Measurements from ENCODE around the gene RAB31.
A peak's percentile ranks its signal among the peaks of the same experiment; 100 is the strongest.

Gene RAB31

DNA sequence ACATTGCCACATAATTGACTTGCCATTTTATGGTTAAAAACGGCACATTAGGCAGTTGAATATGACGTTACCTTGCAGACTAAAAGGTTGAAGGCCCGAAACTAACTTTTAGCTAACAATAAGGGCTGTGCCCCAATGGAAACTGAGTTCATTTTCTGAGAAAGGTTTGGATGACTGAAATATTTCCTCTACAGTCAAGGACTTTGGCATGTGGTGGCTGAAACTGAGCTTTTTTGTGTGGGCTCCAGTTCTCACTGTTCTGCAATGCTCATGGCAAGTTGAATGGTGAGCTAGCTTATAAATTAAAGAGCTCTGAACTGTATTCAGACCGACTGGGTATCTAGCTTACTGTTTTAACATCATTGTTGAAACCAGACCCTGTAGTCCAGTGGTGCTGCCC, 153.8 kb downstream of the RAB31 start:
- H2BK15ac ChIP-seq (ENCODE audit: low read depth, poor library complexity, severe bottlenecking), result no peak overlapping the region
- peaks cover 23% of the 10 kb centered on the region for H3K9me3 ChIP-seq (ENCODE audit: control insufficient read depth, low read length)
- no peaks in the 10 kb centered on the region for H3K79me1 ChIP-seq (replicated peaks; ENCODE audit: low read length, poor library complexity, severe bottlenecking)
- no peak overlapping the region for H2BK120ac ChIP-seq (ENCODE audit: low read depth, low read length)
- H3K4ac ChIP-seq (ENCODE audit: low read depth in 1 of 2, low read length in 2 of 2), result no peak overlapping the region
- peaks cover 2% of the 10 kb centered on the region for H3K4me1 ChIP-seq (ENCODE audit: control insufficient read depth, insufficient read depth, low read depth, low read length)
- no peak overlapping the region for H3K14ac ChIP-seq (ENCODE audit: low read length in 2 of 2)
- H2BK5ac ChIP-seq (ENCODE audit: low read depth, low read length, poor library complexity, severe bottlenecking), result no peak overlapping the region
- H3K18ac ChIP-seq (ENCODE audit: low read depth in 1 of 2, low read length in 2 of 2), result no peak overlapping the region
- no peak overlapping the region for H2BK12ac ChIP-seq (ENCODE audit: low read length in 2 of 2)
- no peak for DNase-seq
- H4K8ac ChIP-seq (ENCODE audit: low read length), result no peak overlapping the region
- H3K9ac ChIP-seq (ENCODE audit: low read length), result no peak overlapping the region
- no peak overlapping the region for H2AFZ ChIP-seq (ENCODE audit: low read depth, low read length)
- no peak overlapping the region for H3K27ac ChIP-seq (ENCODE audit: low read length, poor library complexity, severe bottlenecking)
- WGBS, result 95% methylated on average over 4 of the region's 4 CpGs
- no peak overlapping the region for H3K23ac ChIP-seq (ENCODE audit: low read length in 2 of 2)
- H2AK5ac ChIP-seq (ENCODE audit: low read length, severe bottlenecking), result no peak overlapping the region
- no peak overlapping the region for H3K4me3 ChIP-seq (ENCODE audit: insufficient read depth in 1 of 2, low read depth in 1 of 2, low read length in 2 of 2)
- no peak overlapping the region for H3K4me2 ChIP-seq (ENCODE audit: low read length, poor library complexity, severe bottlenecking)
- no peak overlapping the region for H4K91ac ChIP-seq (ENCODE audit: low read length)
- H3K27me3 ChIP-seq (ENCODE audit: control insufficient read depth in 1 of 2, insufficient read depth in 1 of 2, low read length in 2 of 2), result no peaks in the 10 kb centered on the region
- peaks cover 0 to 50% of the 10 kb centered on the region in 2 experiments for H3K36me3 ChIP-seq (ENCODE audit: control insufficient read depth in 1 of 2, insufficient read depth in 2 of 2, low read depth in 1 of 2, low read length in 2 of 2)

DNA sequence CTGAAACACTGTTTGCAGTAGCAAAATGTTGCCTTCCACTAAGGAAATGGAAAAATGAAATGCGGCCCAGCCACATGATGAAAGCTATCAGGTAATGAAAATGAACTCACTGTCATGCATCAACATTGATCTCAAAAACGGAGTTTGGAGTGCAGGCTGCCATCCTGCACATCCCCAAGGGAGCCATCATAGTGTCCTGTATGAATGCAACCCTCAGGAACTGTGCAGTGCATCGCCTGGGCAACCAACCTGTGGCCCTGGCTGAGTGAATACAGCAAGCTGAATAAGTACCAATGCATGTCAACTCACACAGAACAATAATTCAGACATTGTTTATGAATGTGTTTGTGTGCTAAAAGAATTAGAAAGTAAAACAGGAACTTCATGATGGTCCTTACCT, 154.6 kb downstream of the RAB31 start:
- H3K4me2 ChIP-seq (ENCODE audit: low read length, poor library complexity, severe bottlenecking), result no peak overlapping the region
- H4K8ac ChIP-seq (ENCODE audit: low read length), result no peak overlapping the region
- H4K91ac ChIP-seq (ENCODE audit: low read length), result no peak overlapping the region
- H3K18ac ChIP-seq (ENCODE audit: low read depth in 1 of 2, low read length in 2 of 2), result no peak overlapping the region
- peaks cover 3% of the 10 kb centered on the region for H3K4me1 ChIP-seq (ENCODE audit: control insufficient read depth, insufficient read depth, low read depth, low read length)
- no peak overlapping the region for H3K4me3 ChIP-seq (ENCODE audit: insufficient read depth in 1 of 2, low read depth in 1 of 2, low read length in 2 of 2)
- H3K79me1 ChIP-seq (replicated peaks; ENCODE audit: low read length, poor library complexity, severe bottlenecking), result no peaks in the 10 kb centered on the region
- H3K14ac ChIP-seq (ENCODE audit: low read length in 2 of 2), result no peak overlapping the region
- no peak overlapping the region for H2BK120ac ChIP-seq (ENCODE audit: low read depth, low read length)
- no peak overlapping the region for H2BK15ac ChIP-seq (ENCODE audit: low read depth, poor library complexity, severe bottlenecking)
- no peak overlapping the region for H2BK12ac ChIP-seq (ENCODE audit: low read length in 2 of 2)
- peaks cover 0 to 50% of the 10 kb centered on the region in 2 experiments for H3K36me3 ChIP-seq (ENCODE audit: control insufficient read depth in 1 of 2, insufficient read depth in 2 of 2, low read depth in 1 of 2, low read length in 2 of 2)
- no peak overlapping the region for H3K23ac ChIP-seq (ENCODE audit: low read length in 2 of 2)
- no peak overlapping the region for H3K9ac ChIP-seq (ENCODE audit: low read length)
- H3K27me3 ChIP-seq (ENCODE audit: control insufficient read depth in 1 of 2, insufficient read depth in 1 of 2, low read length in 2 of 2), result no peaks in the 10 kb centered on the region
- no peak overlapping the region for H2AK5ac ChIP-seq (ENCODE audit: low read length, severe bottlenecking)
- H2BK5ac ChIP-seq (ENCODE audit: low read depth, low read length, poor library complexity, severe bottlenecking), result no peak overlapping the region
- H3K27ac ChIP-seq (ENCODE audit: low read length, poor library complexity, severe bottlenecking), result no peak overlapping the region
- peaks cover 27% of the 10 kb centered on the region for H3K9me3 ChIP-seq (ENCODE audit: control insufficient read depth, low read length)
- DNase-seq, result no peak
- no peak overlapping the region for H3K4ac ChIP-seq (ENCODE audit: low read depth in 1 of 2, low read length in 2 of 2)
- no peak overlapping the region for H2AFZ ChIP-seq (ENCODE audit: low read depth, low read length)
- WGBS, result 67% methylated on average over 3 of the region's 3 CpGs

DNA sequence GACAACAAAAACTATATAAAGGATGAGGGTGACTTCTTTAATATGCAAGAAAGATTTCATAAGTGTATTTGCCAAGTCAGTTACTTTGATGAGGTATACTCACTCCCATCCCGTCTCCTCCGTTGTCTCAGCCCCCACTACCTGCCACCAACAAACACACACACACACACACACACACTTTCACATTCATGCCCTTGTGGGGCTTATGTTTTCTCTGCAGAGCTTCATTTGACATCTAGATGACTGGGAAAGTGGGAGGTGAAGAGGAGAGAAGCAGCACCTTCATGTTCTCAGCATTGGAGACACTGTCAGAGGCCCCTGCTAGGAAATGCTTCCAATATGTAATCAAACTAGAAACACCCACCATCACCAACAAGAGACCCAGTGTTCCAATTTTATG, 155.2 kb downstream of the RAB31 start:
- no peaks in the 10 kb centered on the region for H3K27me3 ChIP-seq (ENCODE audit: control insufficient read depth in 1 of 2, insufficient read depth in 1 of 2, low read length in 2 of 2)
- no peak overlapping the region for H3K4ac ChIP-seq (ENCODE audit: low read depth in 1 of 2, low read length in 2 of 2)
- no peak overlapping the region for H3K14ac ChIP-seq (ENCODE audit: low read length in 2 of 2)
- no peak for DNase-seq
- no peak overlapping the region for H4K91ac ChIP-seq (ENCODE audit: low read length)
- no peak overlapping the region for H3K4me2 ChIP-seq (ENCODE audit: low read length, poor library complexity, severe bottlenecking)
- H4K8ac ChIP-seq (ENCODE audit: low read length), result no peak overlapping the region
- no peak overlapping the region for H3K23ac ChIP-seq (ENCODE audit: low read length in 2 of 2)
- 44% methylated on average over 2 of the region's 2 CpGs for WGBS
- H3K79me1 ChIP-seq (replicated peaks; ENCODE audit: low read length, poor library complexity, severe bottlenecking), result no peaks in the 10 kb centered on the region
- no peak overlapping the region for H2AFZ ChIP-seq (ENCODE audit: low read depth, low read length)
- H2BK120ac ChIP-seq (ENCODE audit: low read depth, low read length), result no peak overlapping the region
- H3K9me3 ChIP-seq (ENCODE audit: control insufficient read depth, low read length), result peaks cover 27% of the 10 kb centered on the region
- no peak overlapping the region for H2AK5ac ChIP-seq (ENCODE audit: low read length, severe bottlenecking)
- peaks cover 3% of the 10 kb centered on the region for H3K4me1 ChIP-seq (ENCODE audit: control insufficient read depth, insufficient read depth, low read depth, low read length)
- H3K9ac ChIP-seq (ENCODE audit: low read length), result no peak overlapping the region
- H2BK5ac ChIP-seq (ENCODE audit: low read depth, low read length, poor library complexity, severe bottlenecking), result no peak overlapping the region
- H3K36me3 ChIP-seq (ENCODE audit: control insufficient read depth in 1 of 2, insufficient read depth in 2 of 2, low read depth in 1 of 2, low read length in 2 of 2), result peaks cover 0 to 50% of the 10 kb centered on the region in 2 experiments
- no peak overlapping the region for H3K4me3 ChIP-seq (ENCODE audit: insufficient read depth in 1 of 2, low read depth in 1 of 2, low read length in 2 of 2)
- H2BK15ac ChIP-seq (ENCODE audit: low read depth, poor library complexity, severe bottlenecking), result no peak overlapping the region
- H2BK12ac ChIP-seq (ENCODE audit: low read length in 2 of 2), result no peak overlapping the region
- no peak overlapping the region for H3K27ac ChIP-seq (ENCODE audit: low read length, poor library complexity, severe bottlenecking)
- no peak overlapping the region for H3K18ac ChIP-seq (ENCODE audit: low read depth in 1 of 2, low read length in 2 of 2)

DNA sequence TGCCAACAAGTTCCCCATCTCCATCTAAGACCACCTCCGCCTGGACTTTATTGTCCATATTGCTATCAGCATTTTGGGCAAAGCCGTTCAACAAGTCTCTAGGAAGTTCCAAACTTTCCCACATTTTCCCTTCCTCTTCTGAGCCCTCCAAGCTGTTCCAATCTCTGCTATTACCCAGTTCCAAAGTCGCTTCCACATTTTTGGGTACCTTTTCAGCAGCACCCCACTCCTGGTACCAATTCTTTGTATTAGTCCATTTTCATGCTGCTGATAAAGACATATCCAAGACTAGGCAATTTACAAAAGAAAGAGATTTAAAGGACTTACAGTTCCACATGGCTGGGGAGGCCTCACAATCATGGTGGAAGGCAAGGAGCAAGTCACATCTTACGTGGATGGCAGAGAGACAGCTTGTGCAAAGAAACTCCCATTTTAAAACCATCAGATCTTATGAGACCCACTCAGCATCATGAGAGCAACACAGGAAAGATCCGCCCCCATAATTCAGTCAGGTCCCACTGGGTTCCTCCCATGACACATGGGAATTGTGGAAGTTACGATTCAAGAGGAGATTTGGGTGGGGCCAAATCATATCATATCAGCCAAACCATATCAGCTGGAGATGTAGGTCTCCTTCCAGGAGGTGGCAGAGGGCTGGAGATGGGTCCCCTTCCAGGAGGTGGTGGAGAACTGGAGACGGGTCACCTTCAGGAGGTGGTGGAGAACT, 157.8 kb downstream of the RAB31 start:
- Histone ChIP-seq H3K36me3 (ENCODE audit: control insufficient read depth in 1 of 2, insufficient read depth in 2 of 2, low read depth in 1 of 2, low read length in 2 of 2) (peaks cover 0 to 30% of the 10 kb centered on the region in 2 experiments), H3K27ac (ENCODE audit: low read length, poor library complexity, severe bottlenecking) (no peak overlapping the region), H3K4me3 (ENCODE audit: insufficient read depth in 1 of 2, low read depth in 1 of 2, low read length in 2 of 2) (no peak overlapping the region), H2BK15ac (ENCODE audit: low read depth, poor library complexity, severe bottlenecking) (no peak overlapping the region), H2AFZ (ENCODE audit: low read depth, low read length) (no peak overlapping the region), H3K18ac (ENCODE audit: low read depth in 1 of 2, low read length in 2 of 2) (peak overlapping the region in 1 of 2 experiments; percentile 13), H2BK120ac (ENCODE audit: low read depth, low read length) (no peak overlapping the region), H2BK5ac (ENCODE audit: low read depth, low read length, poor library complexity, severe bottlenecking) (no peak overlapping the region), H3K27me3 (ENCODE audit: control insufficient read depth in 1 of 2, insufficient read depth in 1 of 2, low read length in 2 of 2) (no peaks in the 10 kb centered on the region), H2BK12ac (ENCODE audit: low read length in 2 of 2) (peak overlapping the region in 1 of 2 experiments; percentile 42), H3K23ac (ENCODE audit: low read length in 2 of 2) (no peak overlapping the region), H3K4me1 (ENCODE audit: control insufficient read depth, insufficient read depth, low read depth, low read length) (peaks cover 3% of the 10 kb centered on the region), H3K4me2 (ENCODE audit: low read length, poor library complexity, severe bottlenecking) (no peak overlapping the region), H2AK5ac (ENCODE audit: low read length, severe bottlenecking) (no peak overlapping the region), H4K91ac (ENCODE audit: low read length) (peak overlapping the region; percentile 15), H3K9me3 (ENCODE audit: control insufficient read depth, low read length) (peaks cover 27% of the 10 kb centered on the region), H4K8ac (ENCODE audit: low read length) (no peak overlapping the region), H3K4ac (ENCODE audit: low read depth in 1 of 2, low read length in 2 of 2) (no peak overlapping the region), H3K79me1 (replicated peaks; ENCODE audit: low read length, poor library complexity, severe bottlenecking) (no peaks in the 10 kb centered on the region), H3K14ac (ENCODE audit: low read length in 2 of 2) (no peak overlapping the region), H3K9ac (ENCODE audit: low read length) (no peak overlapping the region)
- no peak for DNase-seq
- 99% methylated on average over 7 of the region's 7 CpGs for WGBS

All from mesenchymal stem cell (in vitro differentiated cells and primary cell).